Stimulated activated CD8-positive, alpha-beta memory T cell treated with anti-CD3 and anti-CD28 coated beads, Interleukin-15, amount 100 ng/mL, for 4 hours (primary cell): ENCODE data around the gene GEMIN7.
A peak's percentile ranks its signal among the peaks of the same experiment; 100 is the strongest.

Experiments
- DNase-seq, 2 donors: peaks; one replicate each; pipeline ENCODE4 v3.0.0-alpha.2; 2020; ENCODE audit warnings: low read depth in 2 of 2

GEMIN7 gene

DNA sequence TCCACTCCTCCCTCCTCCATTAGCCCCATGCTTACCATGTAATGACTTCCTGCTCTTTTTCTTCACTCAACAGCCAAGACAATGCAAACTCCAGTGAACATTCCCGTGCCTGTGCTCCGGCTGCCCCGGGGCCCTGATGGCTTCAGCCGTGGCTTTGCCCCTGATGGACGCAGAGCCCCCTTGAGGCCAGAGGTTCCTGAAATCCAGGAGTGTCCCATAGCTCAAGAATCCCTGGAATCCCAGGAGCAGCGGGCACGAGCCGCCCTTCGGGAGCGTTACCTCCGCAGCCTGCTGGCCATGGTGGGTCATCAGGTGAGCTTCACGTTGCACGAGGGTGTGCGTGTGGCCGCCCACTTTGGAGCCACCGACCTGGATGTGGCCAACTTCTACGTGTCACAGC is 11.0 kb downstream of the GEMIN7 start:
- DNase-seq, result no peak

DNA sequence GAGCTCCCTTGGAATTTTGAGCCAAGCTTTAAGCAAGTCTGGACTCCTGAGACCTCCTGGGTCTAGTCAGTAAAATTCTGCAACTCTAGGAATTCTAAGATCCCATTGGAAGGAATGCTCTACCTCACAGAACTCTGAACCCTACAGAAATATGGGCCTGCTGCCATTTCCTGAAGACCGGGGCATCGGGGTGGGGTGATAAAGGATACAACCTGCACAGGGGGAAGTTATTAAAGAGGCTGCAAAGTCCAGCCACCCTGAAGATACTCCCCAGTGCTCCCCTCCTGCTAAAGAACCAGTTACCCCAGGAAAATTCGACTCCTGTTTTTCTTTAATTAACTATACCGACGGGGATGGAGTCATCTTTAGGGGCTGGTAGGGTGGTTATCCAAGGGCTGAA is 11.5 kb downstream of the GEMIN7 start:
- DNase-seq, result no peak

DNA sequence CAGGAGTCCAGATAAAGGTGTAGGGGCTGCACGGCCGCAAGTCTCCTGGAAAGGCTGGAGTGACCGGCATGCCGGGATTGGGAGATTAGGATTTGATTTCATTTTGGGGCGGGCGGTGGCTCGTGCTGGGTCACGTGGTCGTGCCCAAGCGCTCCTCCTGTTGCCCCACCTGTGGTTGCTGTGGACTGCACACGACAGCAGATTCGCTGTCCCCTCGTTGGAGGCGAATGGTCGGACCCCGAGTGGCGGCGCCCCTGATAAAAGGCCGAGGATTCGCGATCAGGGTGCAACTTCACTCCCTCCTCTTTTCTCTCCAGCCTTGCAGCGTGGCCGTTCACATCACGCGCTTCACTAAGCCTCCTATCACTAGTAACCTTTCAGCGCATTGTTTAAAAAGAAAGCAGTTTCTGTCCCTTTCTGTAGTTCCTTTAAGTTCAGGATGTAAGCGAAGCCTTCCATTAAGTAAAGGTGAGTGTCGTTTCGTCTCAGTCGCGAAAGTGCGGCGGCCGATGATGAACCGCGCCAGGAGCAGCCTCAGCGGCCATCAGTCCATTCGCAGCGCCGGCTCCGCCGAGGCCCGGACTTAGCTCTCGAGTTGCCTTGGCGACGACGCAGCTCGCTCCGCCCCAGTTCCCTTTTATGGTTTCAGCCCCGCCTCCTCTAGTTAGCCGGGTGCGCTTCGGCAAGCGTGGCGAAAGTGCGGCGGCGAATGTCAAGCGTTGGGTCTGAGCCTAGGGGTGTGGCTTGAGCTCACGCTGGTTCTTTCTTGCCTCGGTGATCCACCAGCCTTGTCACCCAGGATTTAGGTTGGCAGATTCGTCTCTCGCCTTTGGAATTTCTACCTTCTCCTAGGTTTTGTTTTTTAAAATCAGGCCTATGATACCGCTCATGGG is 12.2 kb downstream of the GEMIN7 start:
- DNase-seq, result peak; percentile 90 to 92

- DNase-seq, result peak; percentile 74 to 87
These were observed 14.0 kb downstream of the GEMIN7 start, which contains the start of gene PPP1R37 for GRCh38 chr19:45092747-45093678. PPP1R37 (plus strand) TSS chr19:45093179; CDS start chr19:45093326, 147 bp downstream.

- no peak for DNase-seq
These were observed 15.1 kb downstream of the GEMIN7 start for GRCh38 chr19:45094137-45094536.

DNA sequence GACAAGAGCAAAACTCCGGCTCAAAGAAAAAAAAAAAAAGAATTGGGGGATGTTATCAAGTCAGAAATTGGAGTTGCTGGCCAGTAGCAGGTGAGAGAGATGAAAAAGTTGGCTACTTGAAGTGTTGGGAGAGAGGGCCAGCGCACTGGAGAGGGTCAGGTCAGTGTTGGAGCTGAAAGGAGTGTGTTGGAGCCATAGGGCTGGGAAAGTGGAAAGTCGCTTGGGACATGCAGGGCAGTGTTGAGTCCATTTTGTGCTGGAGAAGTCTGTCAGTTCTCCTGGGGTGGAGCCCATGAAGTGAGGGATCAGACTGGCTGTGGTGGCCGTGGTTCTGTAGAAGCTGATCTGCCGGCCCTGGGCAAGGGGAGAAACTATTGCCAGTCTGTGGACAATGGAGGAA is 15.6 kb downstream of the GEMIN7 start:
- DNase-seq, result no peak

GRCh38 chr19:45095496-45096413 is 16.7 kb downstream of the GEMIN7 start:
- DNase-seq, result no peak

- DNase-seq, result no peak
These were observed 17.6 kb downstream of the GEMIN7 start for GRCh38 chr19:45096700-45097099.

- no peak for DNase-seq
These were observed 18.4 kb downstream of the GEMIN7 start for GRCh38 chr19:45097450-45097775.

DNA sequence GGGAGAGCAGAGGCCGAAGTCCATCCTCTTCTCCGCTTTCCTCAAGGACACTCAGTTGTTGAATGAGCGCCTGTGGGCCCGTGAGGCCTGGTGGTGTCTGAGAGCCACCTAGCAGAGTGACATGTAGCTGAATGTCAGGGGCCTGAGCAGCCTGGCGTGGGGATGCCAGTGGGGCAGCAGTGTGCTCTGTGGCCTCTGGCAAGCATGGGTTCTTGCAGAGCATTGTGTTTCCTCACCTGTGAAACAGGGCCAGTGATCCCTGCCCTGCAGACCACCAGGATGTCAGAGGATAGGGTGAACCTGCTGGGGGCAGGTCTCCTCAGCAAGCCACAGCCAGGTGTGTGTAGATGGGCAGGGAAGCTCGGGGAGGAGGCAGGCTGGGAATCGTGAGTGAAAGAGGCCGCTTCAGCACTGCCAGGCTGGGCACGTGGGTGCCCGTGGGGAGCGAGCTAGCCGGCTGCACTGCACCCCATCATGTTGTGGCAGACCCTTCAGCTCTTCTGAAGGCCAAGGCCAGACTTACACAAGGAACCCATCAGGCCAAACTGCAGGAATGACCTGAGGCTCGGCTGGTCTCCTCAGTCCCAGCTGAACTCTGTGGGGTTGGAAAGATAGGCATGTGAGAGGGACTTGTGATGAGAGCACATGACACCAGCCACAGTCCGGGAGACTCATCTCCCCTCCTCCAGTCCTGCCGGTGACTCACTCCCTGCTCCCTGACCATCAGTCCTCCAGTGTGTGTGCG is 18.9 kb downstream of the GEMIN7 start:
- no peak for DNase-seq

GRCh38 chr19:45098521-45099466 is 19.7 kb downstream of the GEMIN7 start:
- DNase-seq, result no peak

DNA sequence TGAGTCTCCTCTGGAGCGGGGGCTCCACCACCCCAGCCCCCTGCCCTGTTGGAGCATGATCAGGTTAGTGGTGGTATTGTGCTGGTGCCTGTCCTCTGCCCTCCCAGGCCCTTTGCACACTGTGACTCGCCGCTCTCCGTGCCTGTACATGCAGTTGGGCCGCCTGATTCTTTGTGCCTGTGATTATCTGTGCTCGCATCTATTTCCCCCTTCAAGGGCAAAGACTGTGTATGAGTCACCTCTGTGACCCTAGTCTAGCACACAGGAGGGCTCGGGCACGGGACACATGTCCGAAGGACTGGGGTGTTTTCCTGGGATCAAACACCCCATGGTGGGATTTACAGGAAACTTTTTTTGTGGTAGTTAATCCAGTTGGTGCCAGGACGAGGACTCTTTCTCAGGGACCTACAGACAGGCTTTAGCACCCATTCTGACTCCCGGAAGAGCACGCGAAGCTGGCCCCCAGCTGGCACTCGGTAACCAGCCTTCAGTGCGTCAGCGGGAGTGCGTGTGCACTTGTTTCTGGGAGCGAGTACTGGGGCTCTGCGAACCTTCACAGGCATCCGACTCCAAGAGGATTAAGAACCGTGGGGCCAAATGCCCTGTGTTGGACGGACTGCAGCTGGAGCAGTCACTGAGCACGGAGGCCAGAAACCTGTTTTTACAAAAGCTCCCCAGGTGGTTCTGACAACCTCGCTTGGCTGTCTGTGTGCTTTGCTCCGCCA is 20.6 kb downstream of the GEMIN7 start:
- DNase-seq, result no peak

- no peak for DNase-seq
These were observed 21.1 kb downstream of the GEMIN7 start for GRCh38 chr19:45100201-45100600.

- DNase-seq, result no peak
These were observed 21.8 kb downstream of the GEMIN7 start for GRCh38 chr19:45100846-45101252.

GRCh38 chr19:45101806-45102205 is 22.7 kb downstream of the GEMIN7 start:
- DNase-seq, result no peak

DNA sequence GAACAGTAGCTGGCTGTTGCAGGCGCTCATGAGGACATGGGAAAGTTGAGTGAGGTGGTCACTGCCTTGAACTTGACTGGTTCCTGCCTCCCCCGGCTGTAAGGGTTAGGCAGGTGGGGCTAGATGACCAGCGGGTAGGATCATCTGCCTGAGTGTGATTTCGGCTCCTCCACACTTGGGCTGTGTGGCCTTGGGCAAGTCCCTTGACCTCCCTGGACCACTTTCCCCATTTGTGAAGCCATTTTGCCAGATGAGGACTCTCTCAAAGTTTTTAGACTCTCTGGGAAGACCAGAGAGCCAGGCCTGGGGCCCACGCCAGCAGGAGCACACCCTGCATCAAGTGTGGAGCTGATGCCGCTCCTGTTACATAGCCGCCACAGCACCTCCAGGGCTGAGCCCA is 23.4 kb downstream of the GEMIN7 start:
- DNase-seq, result no peak

GRCh38 chr19:45103156-45103507 is 24.1 kb downstream of the GEMIN7 start:
- DNase-seq, result no peak

- DNase-seq, result no peak
These were observed 24.7 kb downstream of the GEMIN7 start for GRCh38 chr19:45103508-45104319.
